ENCODE results near the gene SLC6A13. TPM values are rescaled to one million over a fixed set of nuclear protein-coding genes. Genes with fewer than 3 reads are reported as not detected.

SLC6A13 gene
- total RNA-seq, 1 experiment from 2014 or later, result not detected

DNA sequence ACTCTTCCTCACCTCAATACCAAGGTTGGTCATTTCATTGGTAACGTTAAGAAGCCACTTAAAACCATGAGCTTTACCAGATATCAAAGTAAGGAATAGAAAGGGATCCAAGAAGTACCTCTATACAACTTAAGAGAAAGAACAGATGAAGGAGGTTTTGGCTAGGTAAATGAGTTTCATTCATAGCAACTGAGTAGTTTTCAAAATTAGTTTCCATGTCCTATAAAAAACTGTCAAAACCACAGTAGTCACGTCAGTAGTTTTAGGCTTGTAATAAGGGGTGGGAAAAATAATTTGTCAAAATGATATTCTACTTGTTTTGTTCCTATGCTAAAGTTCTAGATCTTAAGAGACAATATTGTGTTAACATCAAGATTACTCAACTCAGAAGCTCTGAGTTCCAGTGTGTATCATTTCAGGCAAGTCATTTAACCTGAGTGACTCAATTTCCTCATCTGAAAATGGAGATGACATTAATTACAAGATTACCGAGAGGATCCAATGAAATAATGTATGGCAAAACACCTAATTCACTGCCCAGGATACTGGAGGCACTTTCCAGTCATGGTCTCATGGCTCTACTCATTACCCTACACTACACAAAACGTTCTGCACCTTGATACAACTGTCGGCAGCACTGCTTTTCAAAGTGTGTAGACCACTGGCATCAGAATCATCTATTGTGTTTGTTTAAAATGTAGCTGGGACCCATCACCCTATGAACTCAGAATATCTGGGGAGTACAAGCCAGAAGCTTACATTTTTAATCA, 24.1 kb upstream of the SLC6A13 start:
- H2BK15ac ChIP-seq (ENCODE audit: low read depth, low read length), result no peak overlapping the region
- no peak overlapping the region for H4K91ac ChIP-seq (ENCODE audit: insufficient read length, low read depth, low read length)
- Mint-ChIP-seq H3K9me3 (no peaks in the 10 kb centered on the region), H3K27ac (no peak overlapping the region), H3K4me3 (no peak overlapping the region), H3K27me3 (ENCODE audit: low read depth) (no peaks in the 10 kb centered on the region), H3K4me1 (no peaks in the 10 kb centered on the region), H3K36me3 (ENCODE audit: insufficient read depth in 1 of 3, low read depth in 3 of 3) (peaks cover 0 to 22% (median 4%) of the 10 kb centered on the region in 3 experiments; a peak in 5 of 7 replicates)
- no peaks in the 10 kb centered on the region for H3K4me1 ChIP-seq (ENCODE audit: insufficient read depth, low read length)
- H3K9me3 ChIP-seq (ENCODE audit: control insufficient read depth, low read depth, low read length), result no peaks in the 10 kb centered on the region
- H3K56ac ChIP-seq (ENCODE audit: insufficient read length, low read depth, low read length), result no peak overlapping the region
- no peak overlapping the region for H3K27ac ChIP-seq (ENCODE audit: insufficient read length, low read depth, low read length)
- H2BK5ac ChIP-seq (ENCODE audit: insufficient read length, low read length), result no peak overlapping the region
- no peak overlapping the region for H3K23ac ChIP-seq (ENCODE audit: insufficient read length, low read depth, low read length)
- H3K4ac ChIP-seq (ENCODE audit: low read depth, low read length), result no peak overlapping the region
- H3K79me1 ChIP-seq (ENCODE audit: insufficient read depth, low read depth, low read length, poor library complexity, severe bottlenecking), result no peaks in the 10 kb centered on the region
- no peak overlapping the region for H3K4me2 ChIP-seq (ENCODE audit: insufficient read depth, insufficient read length, low read length)
- H2BK12ac ChIP-seq (ENCODE audit: insufficient read length, low read depth, low read length), result no peak overlapping the region
- H4K8ac ChIP-seq (replicated peaks; ENCODE audit: insufficient read length, low read depth, low read length), result no peak overlapping the region
- no peak for DNase-seq
- H2AK5ac ChIP-seq (ENCODE audit: insufficient read length, low read length), result no peak overlapping the region
- no peaks in the 10 kb centered on the region for H3K27me3 ChIP-seq (ENCODE audit: insufficient read depth, low read length)
- no peak overlapping the region for H4K5ac ChIP-seq (ENCODE audit: insufficient read length, low read depth, low read length)
- no peak overlapping the region for H2AFZ ChIP-seq (ENCODE audit: low read length)
- H3K18ac ChIP-seq (ENCODE audit: insufficient read length, low read depth, low read length), result no peak overlapping the region
- no peak overlapping the region for H3K14ac ChIP-seq (ENCODE audit: insufficient read depth, low read length)
- H3K79me2 ChIP-seq (ENCODE audit: insufficient read depth, low read length), result no peaks in the 10 kb centered on the region
- WGBS (ENCODE audit: extremely low coverage, insufficient read length, low lambda C conversion rate), result no CpG with 5 or more reads among the region's 5 CpGs
- H2BK120ac ChIP-seq (ENCODE audit: low read depth, low read length, poor library complexity, severe bottlenecking), result peak overlapping the region; percentile 61
- H3K23me2 ChIP-seq (ENCODE audit: insufficient read length, low read depth, low read length, poor library complexity, severe bottlenecking), result no peaks in the 10 kb centered on the region
- no peak overlapping the region for H2BK20ac ChIP-seq (ENCODE audit: low read depth, low read length, poor library complexity, severe bottlenecking)
- H3T11ph ChIP-seq (ENCODE audit: low read length), result no peak overlapping the region
- TF ChIP-seq, protein P1, sequence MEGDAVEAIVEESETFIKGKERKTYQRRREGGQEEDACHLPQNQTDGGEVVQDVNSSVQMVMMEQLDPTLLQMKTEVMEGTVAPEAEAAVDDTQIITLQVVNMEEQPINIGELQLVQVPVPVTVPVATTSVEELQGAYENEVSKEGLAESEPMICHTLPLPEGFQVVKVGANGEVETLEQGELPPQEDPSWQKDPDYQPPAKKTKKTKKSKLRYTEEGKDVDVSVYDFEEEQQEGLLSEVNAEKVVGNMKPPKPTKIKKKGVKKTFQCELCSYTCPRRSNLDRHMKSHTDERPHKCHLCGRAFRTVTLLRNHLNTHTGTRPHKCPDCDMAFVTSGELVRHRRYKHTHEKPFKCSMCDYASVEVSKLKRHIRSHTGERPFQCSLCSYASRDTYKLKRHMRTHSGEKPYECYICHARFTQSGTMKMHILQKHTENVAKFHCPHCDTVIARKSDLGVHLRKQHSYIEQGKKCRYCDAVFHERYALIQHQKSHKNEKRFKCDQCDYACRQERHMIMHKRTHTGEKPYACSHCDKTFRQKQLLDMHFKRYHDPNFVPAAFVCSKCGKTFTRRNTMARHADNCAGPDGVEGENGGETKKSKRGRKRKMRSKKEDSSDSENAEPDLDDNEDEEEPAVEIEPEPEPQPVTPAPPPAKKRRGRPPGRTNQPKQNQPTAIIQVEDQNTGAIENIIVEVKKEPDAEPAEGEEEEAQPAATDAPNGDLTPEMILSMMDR (conservative IDR thresholded peaks at IDR 0.05), result no peak
- no peak overlapping the region for H3K9ac ChIP-seq (ENCODE audit: extremely low read depth, insufficient read length, low read length)
- H4K20me1 ChIP-seq (ENCODE audit: control insufficient read depth, insufficient read depth, insufficient read length), result no peaks in the 10 kb centered on the region

All from H9 (cell line).